GM18508 (cell line): ENCODE results near the gene DLK2.
A peak's percentile ranks its signal among the peaks of the same experiment; 100 is the strongest.
"Not testable (repeated sequence)": the region's sequence is repeated elsewhere in the genome, so short reads cannot be mapped to it uniquely, and the experiment has no call there.

ENCODE experiments used
- ATAC-seq: cut with Tn5 transposase; IDR thresholded peaks from one replicate; pipeline ENCODE4 v1.9.1; 2021; ENCODE audit warnings: moderate number of reproducible peaks; ENCODE audit not compliant: insufficient read depth, unreplicated experiment

DLK2 gene

DNA sequence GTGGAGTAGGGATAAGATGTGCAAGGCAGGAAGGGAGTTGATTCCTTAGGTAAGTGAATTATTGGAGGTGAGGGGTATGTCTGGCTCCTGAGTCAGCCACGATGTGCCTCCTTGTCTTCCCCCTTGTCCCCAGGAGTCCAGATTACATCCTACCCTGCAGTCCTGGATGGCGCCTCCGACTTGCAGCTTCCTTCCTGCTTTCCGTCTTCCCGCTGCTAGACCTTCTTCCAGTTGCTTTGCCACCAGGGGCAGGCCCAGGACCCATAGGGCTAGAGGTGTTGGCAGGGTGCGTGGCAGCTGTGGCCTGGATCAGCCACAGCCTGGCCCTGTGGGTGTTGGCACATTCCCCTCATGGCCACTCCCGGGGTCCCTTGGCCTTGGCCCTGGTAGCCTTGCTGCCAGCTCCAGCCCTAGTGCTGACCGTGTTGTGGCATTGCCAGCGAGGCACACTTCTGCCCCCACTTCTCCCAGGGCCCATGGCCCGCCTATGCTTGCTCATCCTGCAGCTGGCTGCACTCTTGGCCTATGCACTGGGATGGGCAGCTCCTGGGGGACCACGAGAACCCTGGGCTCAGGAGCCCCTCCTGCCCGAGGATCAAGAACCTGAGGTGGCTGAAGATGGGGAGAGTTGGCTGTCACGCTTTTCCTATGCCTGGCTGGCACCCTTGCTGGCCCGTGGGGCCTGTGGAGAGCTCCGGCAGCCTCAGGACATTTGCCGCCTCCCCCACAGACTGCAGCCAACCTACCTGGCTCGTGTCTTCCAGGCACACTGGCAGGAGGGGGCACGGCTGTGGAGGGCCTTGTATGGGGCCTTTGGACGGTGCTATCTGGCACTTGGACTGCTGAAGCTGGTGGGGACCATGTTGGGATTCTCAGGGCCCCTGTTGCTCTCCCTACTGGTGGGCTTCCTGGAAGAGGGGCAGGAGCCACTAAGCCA, 23.1 kb downstream of the DLK2 start:
- ATAC-seq = no peak

DNA sequence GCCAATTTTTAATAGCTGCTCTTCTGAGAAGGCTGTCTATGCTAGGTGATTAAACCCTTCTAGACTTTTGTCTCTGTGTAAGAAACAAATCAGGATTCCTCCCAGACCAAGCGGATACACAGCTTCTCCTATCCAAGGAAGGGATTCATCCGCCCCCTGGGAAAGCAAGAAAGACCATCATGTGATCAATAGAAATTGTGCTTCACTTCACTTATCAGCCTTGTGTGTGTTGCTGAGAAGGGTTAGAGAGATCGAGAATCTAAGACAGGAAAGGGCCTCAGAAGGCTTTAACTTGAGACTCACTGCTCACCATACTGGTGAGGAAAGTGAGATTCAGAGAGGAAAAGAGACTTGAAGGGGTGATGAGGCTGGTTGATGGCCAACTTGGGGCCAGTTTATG, 26.5 kb downstream of the DLK2 start:
- ATAC-seq = no peak

DNA sequence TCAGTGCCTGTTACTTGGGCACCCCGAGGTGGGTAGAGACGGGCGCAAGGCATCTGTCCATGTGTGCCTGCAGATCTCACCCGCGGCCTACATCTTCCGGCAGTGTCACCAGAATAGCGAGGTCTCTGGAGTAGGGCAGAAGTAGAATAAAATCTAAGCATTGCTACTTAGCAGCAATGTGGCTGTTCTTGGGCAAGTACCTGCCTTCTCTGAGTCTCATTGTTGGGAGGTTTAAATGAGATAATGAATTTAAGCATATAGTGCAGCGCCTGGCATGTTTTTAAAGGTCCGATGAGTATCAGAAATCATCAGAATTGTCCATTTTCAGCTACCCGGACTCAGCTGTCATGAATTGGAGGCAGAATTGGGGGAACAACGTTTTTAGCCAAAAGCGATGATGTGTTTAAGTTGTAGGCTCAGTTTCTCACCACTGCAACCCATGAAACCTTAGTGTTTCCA, 27.2 kb downstream of the DLK2 start:
- ATAC-seq = no peak

DNA sequence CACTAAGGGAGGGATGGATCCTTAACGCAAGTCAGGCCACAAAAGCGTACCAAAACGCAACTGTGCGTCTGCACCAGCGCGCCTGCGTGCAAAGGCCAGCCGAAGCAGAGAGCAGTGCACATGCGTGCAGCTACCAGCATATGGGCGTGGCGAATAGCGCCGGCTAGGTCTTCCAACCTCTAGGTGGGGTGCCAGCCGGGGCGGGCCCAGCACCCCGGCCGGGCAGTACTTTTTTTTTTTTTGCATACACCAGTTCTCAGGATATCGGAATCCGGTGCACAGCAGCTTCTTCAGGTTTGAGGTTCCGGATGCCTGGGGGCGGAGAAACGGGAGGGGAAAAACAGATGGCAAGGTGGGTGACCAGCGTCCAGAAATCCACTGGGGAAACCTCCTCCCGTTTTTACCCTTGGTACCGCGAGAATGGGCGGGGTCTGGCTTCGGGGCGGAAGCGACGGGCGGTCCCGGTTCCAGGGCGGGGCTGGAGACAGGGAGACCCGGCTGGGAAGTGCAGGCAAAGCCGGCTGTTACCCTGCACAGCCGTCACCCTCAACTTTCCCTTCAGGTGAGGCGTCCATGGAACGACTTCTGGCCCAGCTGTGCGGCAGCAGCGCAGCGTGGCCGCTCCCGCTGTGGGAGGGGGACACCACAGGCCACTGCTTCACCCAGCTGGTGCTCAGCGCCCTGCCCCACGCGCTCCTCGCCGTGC, 27.8 kb downstream of the DLK2 start, which contains the start of gene ABCC10:
TSS of gene ABCC10 (plus strand) at position 136 of the 706 bp plus-strand sequence. CDS start at position 574, 438 bp downstream.
- peak; percentile 40 for ATAC-seq

DNA sequence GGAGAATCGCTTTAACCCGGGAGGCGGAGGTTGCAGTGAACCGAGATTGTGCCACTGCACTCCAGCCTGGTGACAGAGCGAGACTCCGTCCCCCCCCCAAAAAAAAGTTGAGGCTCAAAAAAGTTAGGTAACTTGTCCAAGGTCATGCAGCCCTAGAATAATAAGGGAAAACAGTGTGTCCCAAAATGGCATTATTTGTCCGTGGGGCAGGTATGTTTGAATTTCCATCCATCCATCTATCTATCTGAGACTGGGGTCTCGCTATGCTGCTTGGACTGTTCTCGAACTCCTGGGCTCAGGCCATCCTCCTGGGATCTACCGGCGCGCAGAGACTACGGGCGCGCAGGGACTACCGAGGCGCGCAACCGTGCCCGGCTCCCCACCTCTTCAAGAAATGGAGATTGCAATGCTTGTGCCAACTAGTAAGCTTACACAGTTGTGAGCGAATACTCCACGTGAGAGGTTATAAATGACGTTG, 28.4 kb downstream of the DLK2 start:
- no peak for ATAC-seq

DNA sequence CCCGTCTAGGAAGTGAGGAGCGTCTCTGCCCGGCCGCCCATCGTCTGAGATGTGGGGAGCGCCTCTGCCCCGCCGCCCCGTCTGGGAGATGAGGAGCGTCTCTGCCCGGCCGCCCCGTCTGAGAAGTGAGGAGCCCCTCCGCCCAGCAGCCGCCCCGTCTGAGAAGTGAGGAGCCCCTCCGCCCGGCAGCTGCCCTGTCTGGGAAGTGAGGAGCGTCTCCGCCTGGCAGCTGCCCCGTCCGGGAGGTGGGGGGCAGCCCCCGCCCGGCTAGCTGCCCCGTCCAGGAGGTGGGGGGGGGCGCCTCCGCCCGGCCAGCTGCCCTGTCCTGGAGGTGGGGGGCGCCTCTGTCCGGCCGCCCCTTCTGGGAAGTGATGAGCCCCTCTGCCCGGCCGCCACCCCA, 30.3 kb downstream of the DLK2 start:
- ATAC-seq = not testable (repeated sequence)

DNA sequence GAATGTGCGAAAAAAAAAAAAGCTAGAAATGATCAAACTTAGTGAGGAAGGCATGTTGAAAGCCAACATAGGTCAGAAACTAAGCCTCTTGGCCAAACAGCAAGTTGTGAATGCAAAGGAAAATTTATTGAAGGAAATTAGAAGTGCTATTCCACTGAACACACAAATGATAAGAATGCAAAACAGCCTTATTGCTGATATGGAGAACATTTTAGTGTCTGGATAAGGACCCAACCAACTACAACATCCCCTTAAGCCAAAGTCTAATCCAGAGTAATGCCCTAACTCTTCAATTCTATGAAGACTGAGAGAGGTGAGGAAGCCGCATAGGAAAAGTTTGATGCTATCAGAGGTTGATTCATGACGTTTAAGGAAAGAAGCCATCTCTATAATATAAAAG, 33.5 kb downstream of the DLK2 start:
- ATAC-seq = no peak

DNA sequence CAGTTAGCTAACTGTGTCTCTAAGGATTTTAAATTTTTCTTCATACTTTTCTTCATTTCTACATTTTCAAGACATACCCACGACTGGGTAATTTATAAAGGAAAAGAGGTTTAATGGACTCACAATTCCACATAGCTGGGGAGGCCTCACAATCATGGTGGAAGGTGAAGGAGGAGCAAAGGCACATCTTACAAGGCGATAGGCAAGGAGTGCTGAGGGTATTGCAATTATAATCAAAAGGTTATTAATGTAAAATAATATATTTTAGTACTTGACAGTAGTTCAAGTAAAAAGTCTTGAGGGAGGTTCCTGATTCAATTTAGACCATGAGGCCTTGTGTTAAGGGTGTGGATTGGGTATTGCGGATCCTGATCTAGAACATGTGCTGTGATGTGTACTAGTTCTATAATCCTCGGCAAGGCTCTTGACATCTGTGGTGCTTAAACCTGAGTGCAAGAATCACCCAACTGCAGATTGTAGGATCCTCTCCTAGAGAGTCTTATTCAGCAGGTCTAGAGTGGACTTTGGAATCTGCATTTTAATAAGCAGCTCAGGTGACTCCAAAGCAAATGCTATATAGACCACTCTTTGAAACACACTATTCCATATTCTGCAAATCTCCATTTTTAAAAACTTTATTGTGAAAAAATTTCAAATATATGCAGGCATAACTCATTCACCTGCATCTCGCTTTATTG, 35.2 kb downstream of the DLK2 start:
- ATAC-seq = no peak

DNA sequence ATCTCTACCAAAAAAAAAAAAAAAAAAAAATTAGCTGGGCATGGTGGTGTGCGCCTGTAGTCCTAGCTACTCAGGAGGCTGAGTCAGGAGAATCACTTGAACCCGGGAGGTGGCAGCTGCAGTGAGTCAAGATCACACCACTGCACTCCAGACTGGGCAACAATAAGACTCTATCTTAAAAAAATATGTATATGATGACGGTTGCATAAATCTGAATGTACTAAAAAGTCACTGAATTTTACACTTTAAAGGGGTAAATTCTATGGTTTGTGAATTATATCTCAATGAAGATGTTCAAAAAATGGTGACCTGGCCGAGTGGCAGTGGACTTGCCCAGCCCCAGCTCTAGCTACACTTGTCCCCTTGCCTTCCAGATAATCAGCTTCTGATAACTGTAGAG, 38.4 kb downstream of the DLK2 start:
- no peak for ATAC-seq

DNA sequence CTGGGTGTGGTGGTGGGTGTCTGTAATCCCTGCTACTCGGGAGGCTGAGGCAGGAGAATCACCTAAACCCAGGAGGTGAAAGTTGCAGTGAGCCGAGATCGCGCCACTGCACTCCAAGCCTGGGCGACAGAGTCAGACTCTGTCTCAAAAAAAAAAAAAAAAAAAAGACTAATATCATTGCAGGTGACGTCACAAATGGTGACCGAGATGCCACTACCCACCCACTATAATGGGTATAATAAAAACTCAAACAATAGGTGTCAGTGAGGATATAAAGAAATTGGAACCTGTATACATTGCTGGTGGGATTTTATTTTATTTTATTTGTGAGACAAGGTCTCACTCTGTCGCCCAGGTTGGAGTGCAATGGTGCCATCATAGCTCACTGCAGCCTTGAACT, 40.1 kb downstream of the DLK2 start:
- not testable (repeated sequence) for ATAC-seq

DNA sequence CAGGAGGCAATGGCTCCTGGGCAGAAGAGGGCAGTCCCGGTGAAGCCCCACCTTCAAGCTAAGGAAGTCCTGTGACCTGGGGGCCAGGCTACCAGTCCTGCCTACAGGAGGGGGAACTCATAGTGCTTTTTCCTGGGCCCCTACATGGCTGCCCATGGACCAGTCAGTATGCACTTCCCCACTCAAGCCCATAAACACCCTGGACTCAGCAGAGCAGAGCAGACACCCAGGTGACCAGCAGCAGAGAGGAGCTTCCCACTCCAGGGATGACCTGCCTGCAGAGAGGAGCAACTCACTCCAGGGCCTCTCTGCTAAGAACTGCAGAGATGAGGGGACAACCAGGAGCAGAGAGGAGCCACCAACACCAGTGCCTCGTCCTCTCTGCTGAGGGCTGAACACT, 42.3 kb downstream of the DLK2 start:
- no peak for ATAC-seq

DNA sequence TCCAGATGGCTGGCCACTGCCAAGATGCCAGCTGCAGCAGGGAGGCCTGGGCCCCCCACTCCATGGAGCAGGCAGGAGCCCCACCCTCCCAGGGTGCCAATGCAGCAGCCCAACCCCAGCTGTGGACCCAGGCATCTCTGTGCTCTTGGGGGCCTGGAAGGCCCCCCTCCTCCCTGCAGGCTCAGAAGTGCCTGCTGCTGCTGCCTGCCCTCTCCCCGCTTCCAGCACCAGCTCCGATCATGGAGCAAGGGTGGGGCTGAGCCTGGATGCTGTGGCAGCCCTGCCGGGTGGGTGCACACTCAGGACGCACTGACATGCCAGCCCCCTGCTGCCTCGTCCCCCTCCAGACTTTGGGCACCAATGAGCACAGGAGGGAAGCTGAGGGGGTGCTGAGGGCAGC, 42.8 kb downstream of the DLK2 start:
- ATAC-seq = no peak

DNA sequence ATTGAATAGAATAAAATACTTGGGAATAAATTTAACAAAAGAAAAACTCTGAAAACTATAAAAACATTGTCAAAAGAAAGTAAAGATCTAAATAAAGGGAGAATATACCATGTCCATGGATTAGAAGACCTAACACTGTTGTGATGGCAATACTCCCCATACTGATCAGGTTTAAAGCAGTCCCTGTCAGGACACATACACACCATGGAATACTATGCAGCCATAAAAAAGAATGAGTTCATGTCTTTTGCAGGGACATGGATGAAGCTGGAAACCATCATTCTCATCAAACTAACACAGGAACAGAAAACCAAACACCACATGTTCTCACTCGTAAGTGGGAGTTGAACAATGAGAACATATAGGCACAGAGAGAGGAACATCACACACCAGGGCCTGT, 44.6 kb downstream of the DLK2 start:
- not testable (repeated sequence) for ATAC-seq

DNA sequence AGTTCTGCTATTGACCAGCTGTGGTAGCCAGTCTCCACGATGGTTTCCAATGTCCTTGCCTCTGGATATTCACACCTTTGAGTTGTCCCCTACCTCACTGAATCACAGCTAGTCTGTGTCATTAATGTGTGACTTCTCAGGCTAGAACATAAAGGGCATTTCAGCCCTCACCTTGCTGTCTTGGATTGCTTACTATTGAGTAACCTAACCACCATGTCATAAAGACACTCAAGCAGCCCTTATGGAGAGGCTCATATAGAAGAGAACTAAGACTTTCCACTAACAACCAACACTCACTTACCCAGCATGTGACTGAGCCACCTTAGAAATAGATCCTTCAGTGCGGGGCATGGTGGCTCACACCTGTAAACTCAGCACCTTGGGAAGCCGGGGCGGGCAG, 47.1 kb downstream of the DLK2 start:
- ATAC-seq = no peak

DNA sequence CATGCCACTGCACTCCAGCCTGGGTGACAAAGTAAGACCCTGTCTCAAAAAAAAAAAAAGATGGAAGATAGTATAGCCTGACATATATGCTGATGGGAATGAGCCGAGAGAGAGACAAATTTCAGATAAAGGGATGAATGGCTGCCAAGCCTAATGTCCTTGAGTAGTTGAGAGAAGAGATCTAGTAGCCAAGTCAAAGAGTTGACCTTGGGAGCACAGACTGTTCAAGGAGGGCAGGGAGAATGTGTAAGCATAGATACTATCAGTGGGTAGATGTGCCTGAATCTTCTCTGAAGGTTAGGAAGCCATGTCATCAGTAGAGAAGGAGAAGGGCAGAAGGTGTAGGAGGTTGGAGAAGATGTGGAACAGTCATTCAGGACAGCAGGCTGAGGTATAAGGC, 48.1 kb downstream of the DLK2 start:
- ATAC-seq = no peak

DNA sequence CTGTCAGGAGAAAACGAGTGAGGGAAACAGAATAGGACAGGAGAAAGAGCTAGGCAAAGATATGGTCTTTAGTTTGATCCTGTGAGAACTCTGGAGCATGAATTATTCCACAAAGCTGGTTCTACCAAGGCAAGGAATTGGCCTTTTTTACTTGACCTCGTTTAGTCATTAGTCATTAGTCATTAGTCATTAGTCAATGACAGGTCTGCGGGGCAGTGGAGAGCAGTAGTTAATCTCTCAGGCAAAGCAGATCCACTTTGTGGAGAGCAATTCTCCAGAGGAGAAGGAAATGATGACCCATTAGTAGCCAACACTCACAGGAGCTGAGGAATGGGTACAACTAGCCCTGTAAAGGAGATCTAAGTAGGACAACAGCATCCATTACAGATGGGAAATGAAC, 50.0 kb downstream of the DLK2 start:
- no peak for ATAC-seq

DNA sequence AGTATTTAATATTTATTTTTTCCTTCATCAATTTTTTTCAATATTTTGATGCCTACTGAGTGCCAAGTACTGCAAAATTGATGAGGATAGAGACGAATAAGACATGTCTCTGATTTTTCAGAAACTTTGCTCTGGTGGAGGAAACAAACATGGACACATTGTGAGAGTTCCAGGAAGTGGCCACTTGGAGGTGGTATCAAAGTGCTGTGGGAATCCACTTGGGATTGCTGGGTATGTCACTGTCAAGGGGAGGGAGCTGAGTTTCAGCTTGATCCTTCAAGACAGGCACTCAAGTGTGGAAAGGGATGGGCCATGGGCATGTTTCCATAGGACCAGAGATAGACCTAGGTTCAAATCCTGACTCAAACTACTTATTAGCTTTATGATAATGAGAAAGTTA, 52.5 kb downstream of the DLK2 start:
- ATAC-seq = no peak

DNA sequence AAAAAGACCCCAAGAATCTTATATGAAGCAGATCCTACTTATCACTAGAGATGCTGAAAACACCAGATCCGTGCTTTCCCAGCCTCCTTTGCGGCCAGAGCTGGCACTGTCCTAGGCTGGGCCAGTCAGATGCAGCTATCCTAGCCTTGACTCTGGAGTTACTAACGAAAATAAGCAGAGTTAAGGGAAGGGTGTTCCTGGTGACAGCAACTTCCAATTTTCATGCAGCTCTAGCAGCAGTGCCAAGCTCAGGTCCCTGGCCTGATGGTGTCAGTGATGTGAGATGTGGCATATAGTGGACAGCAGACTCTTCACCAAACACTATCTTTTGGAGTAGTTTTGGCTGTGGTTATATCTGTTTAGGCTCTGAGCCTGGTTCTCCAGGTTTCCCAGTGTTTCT, 53.6 kb downstream of the DLK2 start:
- ATAC-seq = no peak
